Lung (tissue), 12 donors: ENCODE measurements around the gene SPTSSA. TPM values are rescaled to one million over a fixed set of nuclear protein-coding genes. Genes with fewer than 3 reads are reported as not detected.
"Not testable (repeated sequence)": the region's sequence is repeated elsewhere in the genome, so short reads cannot be mapped to it uniquely, and the experiment has no call there.

Experiments
- ATAC-seq: fragments of 200-7000 bp; cut with Tn5 transposase; one replicate; pipeline ENCODE4 v1.9.1; 2020; ENCODE audit warnings: moderate number of reproducible peaks; ENCODE audit not compliant: insufficient read depth, low FRiP score
- DNase-seq, 3 donors: peaks; one replicate each; pipeline ENCODE4 v3.0.0-alpha.2; 2013 to 2017
- H3K27ac ChIP-seq, 2 donors: one replicate each; pipeline ENCODE4 v1.5.1; 2013; ENCODE audit warnings: mild to moderate bottlenecking in 2 of 2, moderate library complexity in 2 of 2, control low read depth in 1 of 2, inconsistent platforms in 1 of 2, low read depth in 1 of 2, low read length in 1 of 2
- H3K27me3 ChIP-seq, 3 donors: one replicate each; pipeline ENCODE4 v1.5.1; 2013; ENCODE audit warnings: low read length in 2 of 3; ENCODE audit not compliant: control insufficient read depth in 3 of 3, insufficient read depth in 3 of 3
- H3K36me3 ChIP-seq, 4 donors: one replicate each; pipeline ENCODE4 v1.5.1; 2013; ENCODE audit warnings: low read length in 4 of 4, mild to moderate bottlenecking in 1 of 4, moderate library complexity in 1 of 4; ENCODE audit not compliant: control insufficient read depth in 4 of 4, insufficient read depth in 4 of 4
- H3K4me1 ChIP-seq, 5 donors: one replicate each; pipeline ENCODE4 v1.5.1; 2013; ENCODE audit warnings: low read length in 5 of 5, mild to moderate bottlenecking in 2 of 5, moderate library complexity in 1 of 5; ENCODE audit not compliant: control insufficient read depth in 5 of 5, insufficient read depth in 5 of 5
- H3K4me3 ChIP-seq: one replicate; pipeline ENCODE4 v1.5.1; 2013; ENCODE audit warnings: mild to moderate bottlenecking, control low read depth, moderate library complexity
- H3K9ac ChIP-seq, 2 donors: one replicate each; pipeline ENCODE4 v1.5.1; 2013; ENCODE audit warnings: low read length in 2 of 2, control low read depth in 1 of 2; ENCODE audit not compliant: insufficient read depth in 1 of 2
- H3K9me3 ChIP-seq, 4 donors: one replicate each; pipeline ENCODE4 v1.5.1; 2013; ENCODE audit warnings: low read length in 3 of 4, mild to moderate bottlenecking in 1 of 4, moderate library complexity in 1 of 4; ENCODE audit not compliant: control insufficient read depth in 4 of 4, insufficient read depth in 3 of 4
- WGBS, 2 donors: extraction: QIAGEN DNeasy Blood & Tissue Kit; methylation state at CpG; one replicate each; pipeline ENCODE4 v1.1.7; 2013; 5-methylcytosine and 5-hydroxymethylcytosine counted together
- polyA plus RNA-seq, 2 donors: library from polyadenylated mRNA; stranded (reverse); fragments of 200-250 nt; gene quantifications; one replicate each; pipeline ENCODE4 v1.2.1, GENCODE V29; 2013
- total RNA-seq, 2 donors: library from RNA; depleted of rRNA in 1 of 2; stranded (reverse); fragments of >200 nt in 1 of 2; gene quantifications; one replicate each; pipeline ENCODE4 v1.2.1, GENCODE V29; 2014 to 2021
- TF ChIP-seq, protein P1 (sequence below): IDR thresholded peaks from 2 replicates; pipeline ENCODE4 v1.5.1; 2012; ENCODE audit warnings: mild to moderate bottlenecking; ENCODE audit errors: control extremely low read depth, extremely low read depth
- donor health status: control.
- donor health status: control.
- donor health status: Bipolar disorder and iron deficiency.
- donor health status: healthy.
- donor health status: DM: yes; HTN: yes; CAD: no.

SPTSSA gene
- total and polyA plus RNA-seq, 4 donors: 51.8 to 92.5 (median 78.0) TPM

DNA sequence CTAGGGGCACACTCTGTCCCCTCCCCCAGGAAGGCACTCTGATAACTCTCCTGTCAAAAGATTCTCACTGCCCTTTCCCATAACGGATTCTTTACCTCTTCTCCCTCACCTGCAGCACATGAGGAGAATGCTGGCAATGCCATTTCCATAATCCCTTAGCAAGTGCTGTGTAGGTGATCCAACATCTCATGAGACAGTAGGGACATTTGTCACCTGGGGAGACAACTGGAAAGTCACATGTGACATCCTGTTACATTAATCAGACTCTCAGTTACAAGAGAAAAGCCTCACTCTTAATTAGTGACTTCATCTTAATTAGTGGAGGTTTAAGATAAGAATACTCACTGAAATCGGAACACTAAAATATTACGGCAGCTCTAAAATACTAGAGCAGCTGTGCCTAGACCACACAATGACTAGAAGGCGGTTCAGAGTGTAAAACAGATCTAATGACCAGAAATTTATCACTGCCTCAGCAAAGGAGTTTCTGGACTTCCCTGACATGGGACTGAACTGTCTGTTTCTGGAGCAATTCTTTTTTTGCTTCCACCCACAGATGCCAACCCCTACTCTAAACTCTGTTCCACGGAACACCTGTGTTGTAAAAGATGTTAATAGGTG is 75.1 kb downstream of the SPTSSA start:
- H3K36me3 ChIP-seq: no peaks in the 10 kb centered on the region
- no peaks in the 10 kb centered on the region for H3K4me1 ChIP-seq
- peaks cover 0 to 4% (median 0%) of the 10 kb centered on the region in 4 donors for H3K9me3 ChIP-seq
- no peaks in the 10 kb centered on the region for H3K27me3 ChIP-seq
- no peak overlapping the region for H3K9ac ChIP-seq
- no peak for ATAC-seq
- no peak overlapping the region for H3K4me3 ChIP-seq
- WGBS, 2 donors: 75 to 82% methylated on average over 5 of the region's 5 CpGs
- no peak for DNase-seq
- TF ChIP-seq, protein P1, sequence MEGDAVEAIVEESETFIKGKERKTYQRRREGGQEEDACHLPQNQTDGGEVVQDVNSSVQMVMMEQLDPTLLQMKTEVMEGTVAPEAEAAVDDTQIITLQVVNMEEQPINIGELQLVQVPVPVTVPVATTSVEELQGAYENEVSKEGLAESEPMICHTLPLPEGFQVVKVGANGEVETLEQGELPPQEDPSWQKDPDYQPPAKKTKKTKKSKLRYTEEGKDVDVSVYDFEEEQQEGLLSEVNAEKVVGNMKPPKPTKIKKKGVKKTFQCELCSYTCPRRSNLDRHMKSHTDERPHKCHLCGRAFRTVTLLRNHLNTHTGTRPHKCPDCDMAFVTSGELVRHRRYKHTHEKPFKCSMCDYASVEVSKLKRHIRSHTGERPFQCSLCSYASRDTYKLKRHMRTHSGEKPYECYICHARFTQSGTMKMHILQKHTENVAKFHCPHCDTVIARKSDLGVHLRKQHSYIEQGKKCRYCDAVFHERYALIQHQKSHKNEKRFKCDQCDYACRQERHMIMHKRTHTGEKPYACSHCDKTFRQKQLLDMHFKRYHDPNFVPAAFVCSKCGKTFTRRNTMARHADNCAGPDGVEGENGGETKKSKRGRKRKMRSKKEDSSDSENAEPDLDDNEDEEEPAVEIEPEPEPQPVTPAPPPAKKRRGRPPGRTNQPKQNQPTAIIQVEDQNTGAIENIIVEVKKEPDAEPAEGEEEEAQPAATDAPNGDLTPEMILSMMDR: no peak
- H3K27ac ChIP-seq: no peak overlapping the region

DNA sequence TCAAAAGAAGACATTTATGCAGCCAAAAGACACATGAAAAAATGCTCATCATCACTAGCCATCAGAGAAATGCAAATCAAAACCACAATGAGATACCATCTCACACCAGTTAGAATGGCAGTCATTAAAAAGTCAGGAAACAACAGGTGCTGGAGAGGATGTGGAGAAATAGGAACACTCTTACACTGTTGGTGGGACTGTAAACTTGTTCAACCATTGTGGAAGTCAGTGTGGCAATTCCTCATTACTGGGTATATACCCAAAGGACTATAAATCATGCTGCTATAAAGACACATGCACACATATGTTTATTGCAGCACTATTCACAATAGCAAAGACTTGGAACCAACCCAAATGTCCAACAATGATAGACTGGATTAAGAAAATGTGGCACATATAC is 76.2 kb downstream of the SPTSSA start:
- H3K4me1 ChIP-seq, ATAC-seq, DNase-seq, H3K4me3 ChIP-seq, H3K9ac ChIP-seq, H3K9me3 ChIP-seq, H3K36me3 ChIP-seq, H3K27me3 ChIP-seq, H3K27ac ChIP-seq: not testable (repeated sequence)

DNA sequence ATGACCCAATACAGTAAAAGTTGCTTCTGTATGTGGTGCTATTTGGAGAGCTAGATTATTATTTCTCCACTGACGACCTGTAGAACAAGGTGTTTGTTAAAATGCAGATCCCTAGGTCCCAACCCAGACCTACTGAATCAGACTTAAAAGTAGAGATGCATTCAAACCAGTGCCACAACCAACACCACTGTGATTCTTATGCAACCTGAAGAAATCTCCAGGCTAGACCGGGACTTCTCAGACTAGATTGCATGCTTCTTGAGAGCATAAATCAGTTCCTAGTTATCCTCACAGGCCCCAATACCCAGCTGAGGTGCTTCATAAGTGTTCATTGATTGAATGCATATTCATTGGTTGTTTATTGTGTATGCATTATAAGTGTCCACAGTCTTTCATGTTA is 78.2 kb downstream of the SPTSSA start:
- DNase-seq (no peak), ATAC-seq (no peak)
- Histone ChIP-seq H3K4me3 (no peak overlapping the region), H3K9ac (no peak overlapping the region), H3K4me1 (peaks cover 0 to 3% (median 0%) of the 10 kb centered on the region in 5 donors), H3K27ac (no peak overlapping the region), H3K27me3 (no peaks in the 10 kb centered on the region), H3K36me3 (no peaks in the 10 kb centered on the region), H3K9me3 (no peaks in the 10 kb centered on the region)
- WGBS, 2 donors: 71 to 81% methylated on average over 2 of the region's 2 CpGs
- TF ChIP-seq, protein P1: no peak

Other genes with a start within 250 kb of the SPTSSA start
- gene EAPP, start 77.5 kb upstream of the SPTSSA start, total RNA-seq: 10 to 100 TPM; 25.4 to 92.6 TPM
- 10 to 100 TPM; 30.5 to 33.4 TPM for gene EAPP, start 77.5 kb upstream of the SPTSSA start, polyA plus RNA-seq
- gene SNX6, start 167.9 kb upstream of the SPTSSA start, total RNA-seq: 10 to 100 TPM; 50.6 to 79.4 TPM
- 10 to 100 TPM; 14.7 to 53.3 TPM for gene SNX6, start 167.9 kb upstream of the SPTSSA start, polyA plus RNA-seq